GM18873 (cell line): ENCODE data around the gene NDUFB3.
A peak's percentile ranks its signal among the peaks of the same experiment; 100 is the strongest.

Experiments used
- ATAC-seq: cut with Tn5 transposase; IDR thresholded peaks from one replicate; pipeline ENCODE4 v1.9.1; 2021; ENCODE audit warnings: mild to moderate bottlenecking, moderate library complexity, moderate number of reproducible peaks; ENCODE audit not compliant: unreplicated experiment, low FRiP score

The NDUFB3 gene

GRCh38 chr2:201127152-201127511, 55.3 kb downstream of the NDUFB3 start:
- ATAC-seq: no peak

- ATAC-seq: no peak
Measured at GRCh38 chr2:201127570-201127969, 55.8 kb downstream of the NDUFB3 start.

GRCh38 chr2:201128033-201128432, 56.2 kb downstream of the NDUFB3 start:
- ATAC-seq: no peak

- ATAC-seq: no peak
Measured at GRCh38 chr2:201128933-201129505, 57.2 kb downstream of the NDUFB3 start.

- no peak for ATAC-seq
Measured at GRCh38 chr2:201130524-201131186, 58.9 kb downstream of the NDUFB3 start.

- peak; percentile 48 for ATAC-seq
Measured at GRCh38 chr2:201132518-201132917, 60.7 kb downstream of the NDUFB3 start.
